VCaP (cell line): ENCODE data around the gene GIMAP8.
A peak's percentile ranks its signal among the peaks of the same experiment; 100 is the strongest.

Experiments used
- H3K27ac ChIP-seq: fragments of 450-650 bp; 2 replicates; pipeline ENCODE4 v1.5.1; 2017
- CTCF ChIP-seq: fragments of 450-650 bp; conservative IDR thresholded peaks from 2 replicates; pipeline ENCODE4 v1.5.1; 2017; ENCODE audit warnings: mild to moderate bottlenecking, moderate library complexity

GIMAP8 gene

DNA sequence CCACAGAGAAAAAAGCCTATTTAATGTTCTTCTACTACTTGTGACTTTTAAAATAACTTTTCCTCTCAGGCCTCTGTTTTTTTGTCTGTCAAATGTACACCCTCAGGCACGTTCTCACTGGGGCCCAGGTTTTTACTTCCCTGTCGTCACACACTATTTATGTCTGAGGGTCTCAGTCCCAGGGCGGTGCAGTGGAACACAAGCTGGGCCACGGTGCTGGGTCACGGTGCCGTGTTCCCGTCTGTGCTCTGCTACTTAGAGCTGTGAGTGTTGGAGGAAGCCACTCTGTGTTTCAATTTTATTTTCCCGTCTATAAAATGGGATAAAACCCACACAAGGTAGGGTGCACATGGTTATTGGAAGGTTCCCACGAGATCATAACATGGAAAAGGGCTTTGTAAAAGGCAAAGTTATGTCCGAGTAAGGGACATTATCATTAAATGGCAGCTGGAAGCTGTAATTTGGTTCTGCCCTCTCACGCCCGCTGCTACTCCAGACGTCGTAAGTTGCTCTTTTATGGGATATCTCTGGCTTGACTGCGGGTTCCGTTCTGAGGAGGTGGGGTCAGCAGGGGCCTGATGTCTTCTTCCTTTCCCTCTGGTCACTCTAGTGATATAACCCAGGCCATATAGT, 46.1 kb upstream of the GIMAP8 start:
- TF ChIP-seq CTCF = no peak

DNA sequence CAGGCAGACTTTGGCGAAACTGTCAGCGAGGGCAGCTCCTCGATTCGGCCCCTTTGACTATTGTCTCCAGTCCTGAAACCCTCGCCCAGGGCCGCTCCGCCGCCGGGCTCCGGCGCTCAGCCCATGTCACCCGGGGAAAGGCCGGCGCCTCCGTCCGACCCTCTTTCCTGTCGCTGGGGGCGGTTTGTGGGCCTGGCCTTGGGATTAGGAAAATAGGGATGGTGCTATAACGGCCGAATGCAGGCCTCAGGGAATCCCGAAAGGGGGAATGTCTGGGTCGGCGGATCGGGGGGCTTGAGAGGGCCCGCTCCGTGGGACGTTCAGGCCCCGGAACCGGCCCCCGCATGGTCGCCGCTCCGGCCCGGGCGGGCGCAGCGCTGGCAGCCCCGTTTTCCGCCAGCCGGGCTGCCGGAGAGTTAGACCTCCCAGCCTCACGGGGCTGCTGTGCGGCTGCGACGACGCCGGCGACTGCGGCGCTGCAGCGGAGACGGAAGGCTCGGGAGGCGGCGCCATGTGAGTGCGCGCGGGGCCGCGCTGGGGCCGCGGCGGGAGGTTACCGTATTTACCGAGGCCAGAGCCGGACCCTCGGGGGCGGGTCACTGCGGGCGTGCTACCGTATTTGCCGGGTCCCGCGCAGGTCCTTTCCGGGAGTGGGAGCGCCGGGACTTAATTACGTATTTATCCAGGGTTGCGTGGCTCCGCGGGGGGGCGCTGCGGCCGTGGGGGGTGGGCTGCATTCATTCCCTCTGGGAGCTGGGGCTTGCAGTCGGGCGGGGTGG, 45.4 kb upstream of the GIMAP8 start:
- TF ChIP-seq CTCF = peak; percentile 66
- H3K27ac ChIP-seq = peak overlapping the region; percentile 95

More for the DNA sequence above, 46.1 kb upstream of the GIMAP8 start:
- H3K27ac ChIP-seq = peak overlapping the region; percentile 95

- TF ChIP-seq CTCF = no peak
- H3K27ac ChIP-seq = peak overlapping the region; percentile 95
Observed at GRCh38 chr7:150405584-150406311, 44.7 kb upstream of the GIMAP8 start.

- H3K27ac ChIP-seq = peak overlapping the region; percentile 95
- TF ChIP-seq CTCF = no peak
Observed at GRCh38 chr7:150406312-150406566, 44.2 kb upstream of the GIMAP8 start.

DNA sequence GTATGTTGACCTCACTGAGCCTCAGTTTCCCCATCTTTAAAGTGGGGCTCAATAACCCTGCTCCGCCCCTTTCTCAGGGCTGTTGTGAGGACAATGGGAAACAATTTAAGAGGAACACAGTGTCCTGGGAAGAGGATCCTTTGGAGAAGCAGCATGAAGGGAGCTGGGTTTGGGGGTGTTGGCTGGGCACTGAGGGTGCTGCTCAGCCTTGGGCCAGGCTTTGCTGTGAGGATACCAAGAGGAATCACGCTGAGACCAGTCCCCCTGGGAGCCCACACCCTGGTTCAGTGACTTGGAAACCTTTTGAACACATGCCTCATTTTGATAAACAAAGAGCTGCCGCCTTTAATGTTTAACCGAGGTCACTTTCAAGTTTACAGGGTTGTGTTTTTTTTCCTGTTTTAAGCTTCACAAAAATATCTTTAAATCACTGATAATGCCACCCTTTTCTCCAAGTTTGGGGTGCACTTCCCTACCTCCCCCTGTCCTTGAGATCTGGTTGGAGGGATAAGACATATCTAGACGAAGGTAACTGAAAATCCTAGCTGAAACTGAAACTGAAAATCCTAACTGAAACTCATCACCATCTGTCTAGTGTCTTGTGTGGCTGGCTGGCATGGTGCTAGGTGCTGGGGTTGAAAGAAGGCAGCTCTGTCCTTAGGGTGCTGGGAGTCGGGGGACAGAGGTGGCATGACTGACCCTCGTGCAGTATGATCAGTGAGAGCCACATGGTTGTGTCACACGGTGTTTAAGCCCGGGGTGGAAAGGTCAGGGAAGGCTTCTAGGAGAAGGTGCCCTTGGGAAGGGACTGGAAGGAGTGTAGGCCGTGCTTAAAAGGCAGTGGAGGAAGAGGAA, 43.6 kb upstream of the GIMAP8 start:
- peak overlapping the region; percentile 95 for H3K27ac ChIP-seq
- TF ChIP-seq CTCF = no peak

DNA sequence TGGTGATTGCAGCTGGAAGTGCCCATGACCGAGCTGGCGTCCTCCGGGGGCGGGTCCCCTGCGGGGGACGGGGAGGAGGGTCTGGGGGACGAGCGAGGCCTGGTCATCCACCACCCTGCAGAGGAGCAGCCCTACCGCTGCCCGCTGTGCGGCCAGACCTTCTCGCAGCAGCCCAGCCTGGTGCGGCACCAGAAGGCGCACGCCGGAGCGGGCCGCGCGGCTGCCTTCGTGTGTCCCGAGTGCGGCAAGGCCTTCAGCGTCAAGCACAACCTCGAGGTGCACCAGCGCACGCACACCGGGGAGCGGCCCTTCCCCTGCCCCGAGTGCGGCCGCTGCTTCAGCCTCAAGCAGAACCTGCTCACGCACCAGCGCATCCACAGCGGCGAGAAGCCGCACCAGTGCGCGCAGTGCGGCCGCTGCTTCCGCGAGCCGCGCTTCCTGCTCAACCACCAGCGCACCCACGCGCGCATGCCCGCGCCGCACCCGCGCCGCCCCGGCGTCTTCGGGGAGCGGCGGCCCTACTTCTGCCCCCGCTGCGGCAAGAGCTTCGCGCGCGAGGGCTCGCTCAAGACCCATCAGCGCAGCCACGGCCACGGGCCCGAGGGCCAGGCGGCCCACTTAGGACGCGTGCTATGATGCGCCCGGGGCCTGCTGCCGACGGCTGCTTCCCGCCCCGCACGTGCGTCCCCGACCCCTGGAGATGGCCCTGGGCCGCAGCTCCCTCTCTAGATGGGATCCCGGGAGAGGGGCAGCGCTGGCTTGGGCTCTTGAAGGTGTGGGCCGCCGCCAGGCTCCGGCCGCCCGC, 42.6 kb upstream of the GIMAP8 start:
- H3K27ac ChIP-seq = no peak overlapping the region
- TF ChIP-seq CTCF = no peak
